A549 (cell line): Measurements from ENCODE around the gene CCDC197. TPM values are rescaled to one million over a fixed set of nuclear protein-coding genes. Genes with fewer than 3 reads are reported as not detected.

Source experiments
- ATAC-seq, 2 experiments: fragments of 200-7000 bp in 1 of 2; fragments of >200 bp in 1 of 2; cut with Nextera tagmentation in 1 of 2; cut with Tn5 transposase in 1 of 2; 3 replicates each; pipeline versions ENCODE4 v1.8.0 to v1.9.1; 2018 to 2020; ENCODE audit warnings: mild to moderate bottlenecking in 1 of 2, moderate library complexity in 1 of 2
- CTCF ChIA-PET: fragments of 300-600 bp; sonication (Branson Sonifier 250); formaldehyde crosslinking; extraction: SDS; loops from one replicate; lab custom pipeline; 2021; ENCODE audit warnings: antibody characterized with exemption, inconsistent platforms; lab: Yijun Ruan, JAX
- POLR2A ChIA-PET: fragments of 350-600 bp; formaldehyde crosslinking; extraction: SDS; loops from one replicate; lab custom pipeline; 2021; ENCODE audit warnings: antibody characterized with exemption, inconsistent platforms; lab: Yijun Ruan, JAX
- DNase-seq, 2 experiments: peaks; one replicate each; pipeline versions ENCODE4 v3.0.0 to v3.0.0-alpha.2; 2011 to 2016; ENCODE audit warnings: low read depth in 1 of 2, low spot score in 1 of 2
- FAIRE-seq: peaks from 2 replicates; lab custom pipeline; 2011; peaks lifted over from hg19 to GRCh38; lab: Jason Lieb, UNC
- H3K27ac ChIP-seq, 2 experiments: fragments of >200 bp; sonication (Bioruptor Twin); formaldehyde crosslinking; 3 replicates each; pipeline ENCODE4 v1.5.1; 2016 to 2017
- H3K4me1 ChIP-seq: fragments of >200 bp; sonication (Bioruptor Twin); formaldehyde crosslinking; 3 replicates; pipeline ENCODE4 v1.6.1; 2016
- H3K4me2 ChIP-seq: fragments of >200 bp; sonication (Bioruptor Twin); formaldehyde crosslinking; 3 replicates; pipeline ENCODE4 v1.6.1; 2016
- H3K4me3 ChIP-seq: fragments of >200 bp; sonication (Bioruptor Twin); formaldehyde crosslinking; 3 replicates; pipeline ENCODE4 v1.5.1; 2016
- H3K9me3 ChIP-seq: fragments of >200 bp; sonication (Bioruptor Twin); formaldehyde crosslinking; 3 replicates; pipeline ENCODE4 v1.6.1; 2016
- CHD4 ChIP-seq: fragments of 200-600 bp; sonication (generic); IDR thresholded peaks from 2 replicates; pipeline ENCODE4 v1.6.1; 2016; ENCODE audit warnings: antibody characterized with exemption, mild to moderate bottlenecking, borderline replicate concordance
- EHF ChIP-seq: fragments of 250-450 bp; sonication (Bioruptor Pico); IDR thresholded peaks from 2 replicates; pipeline ENCODE4 v1.5.0; 2020; ENCODE audit warnings: mild to moderate bottlenecking
- FOSB ChIP-seq: fragments of 250-450 bp; sonication (Bioruptor Pico); IDR thresholded peaks from 2 replicates; pipeline ENCODE4 v1.5.0; 2020; ENCODE audit warnings: mild to moderate bottlenecking, moderate library complexity
- FOSL2 ChIP-seq, 2 experiments: fragments of 450-650 bp in 1 of 2; fragments of >200 bp in 1 of 2; sonication (Bioruptor Twin) in 1 of 2; formaldehyde crosslinking; IDR thresholded peaks; 2 replicates each; pipeline versions ENCODE4 v1.5.0 to v1.6.1; 2016 to 2020; ENCODE audit warnings: mild to moderate bottlenecking in 1 of 2, moderate library complexity in 1 of 2
- HEYL ChIP-seq: fragments of 250-450 bp; sonication (Bioruptor Pico); IDR thresholded peaks from 2 replicates; pipeline ENCODE4 v1.8.0; 2021; ENCODE audit warnings: mild to moderate bottlenecking, moderate library complexity
- HOXA7 ChIP-seq: fragments of 250-450 bp; sonication (Bioruptor Pico); IDR thresholded peaks from 2 replicates; pipeline ENCODE4 v1.5.0; 2020; ENCODE audit warnings: mild to moderate bottlenecking, moderate library complexity
- JUNB ChIP-seq: fragments of >200 bp; sonication (Bioruptor Twin); formaldehyde crosslinking; IDR thresholded peaks from 2 replicates; pipeline ENCODE4 v1.6.1; 2016
- KDM1A ChIP-seq: fragments of 200-600 bp; sonication (generic); IDR thresholded peaks from 2 replicates; pipeline ENCODE4 v1.6.1; 2016; ENCODE audit warnings: low read depth, mild to moderate bottlenecking
- SREBF2 ChIP-seq: fragments of 450-650 bp; IDR thresholded peaks from 2 replicates; pipeline ENCODE4 v1.6.1; 2014; ENCODE audit warnings: mild to moderate bottlenecking, moderate library complexity
- ZFP36 ChIP-seq: fragments of 450-650 bp; IDR thresholded peaks from 2 replicates; pipeline ENCODE4 v1.6.1; 2014; ENCODE audit warnings: borderline replicate concordance; ENCODE audit not compliant: partially characterized antibody
- WGBS: methylation state at CpG from one replicate; pipeline ENCODE4 v1.1.6; 2017; ENCODE audit errors: missing lambda C conversion rate; 5-methylcytosine and 5-hydroxymethylcytosine counted together
- polyA plus RNA-seq, 4 experiments: library from polyadenylated mRNA; depleted of rRNA in 3 of 4; stranded (reverse); fragments of >200 nt; fragmentation: RNase III in 1 of 4; extraction: RNeasy Plus Mini Kit Qiagen cat#74134 plus additional on column Dnase treatment in 1 of 4; gene quantifications; 2 replicates in 3 of 4; 3 replicates in 1 of 4; pipeline ENCODE4 v1.2.3, GENCODE V29; 2011 to 2017
- TF ChIP-seq, protein P1 (sequence below): fragments of 200-600 bp; sonication (generic); IDR thresholded peaks from 2 replicates; pipeline ENCODE4 v1.6.1; 2016; ENCODE audit warnings: antibody characterized with exemption, mild to moderate bottlenecking, moderate library complexity
- TF ChIP-seq, protein P2 (sequence below): fragments of 250-450 bp; sonication (Bioruptor Pico); IDR thresholded peaks from 2 replicates; pipeline ENCODE4 v1.5.0; 2021; ENCODE audit warnings: mild to moderate bottlenecking, moderate library complexity, borderline replicate concordance
- TF ChIP-seq, protein P3 (sequence below): fragments of 250-450 bp; sonication (Bioruptor Pico); IDR thresholded peaks from 2 replicates; pipeline ENCODE4 v1.5.0; 2020; ENCODE audit warnings: low read depth, mild to moderate bottlenecking, moderate library complexity

Gene CCDC197
- polyA plus RNA-seq, 2 of the 4 experiments (the other 2 are of a cell fraction): not detected

DNA sequence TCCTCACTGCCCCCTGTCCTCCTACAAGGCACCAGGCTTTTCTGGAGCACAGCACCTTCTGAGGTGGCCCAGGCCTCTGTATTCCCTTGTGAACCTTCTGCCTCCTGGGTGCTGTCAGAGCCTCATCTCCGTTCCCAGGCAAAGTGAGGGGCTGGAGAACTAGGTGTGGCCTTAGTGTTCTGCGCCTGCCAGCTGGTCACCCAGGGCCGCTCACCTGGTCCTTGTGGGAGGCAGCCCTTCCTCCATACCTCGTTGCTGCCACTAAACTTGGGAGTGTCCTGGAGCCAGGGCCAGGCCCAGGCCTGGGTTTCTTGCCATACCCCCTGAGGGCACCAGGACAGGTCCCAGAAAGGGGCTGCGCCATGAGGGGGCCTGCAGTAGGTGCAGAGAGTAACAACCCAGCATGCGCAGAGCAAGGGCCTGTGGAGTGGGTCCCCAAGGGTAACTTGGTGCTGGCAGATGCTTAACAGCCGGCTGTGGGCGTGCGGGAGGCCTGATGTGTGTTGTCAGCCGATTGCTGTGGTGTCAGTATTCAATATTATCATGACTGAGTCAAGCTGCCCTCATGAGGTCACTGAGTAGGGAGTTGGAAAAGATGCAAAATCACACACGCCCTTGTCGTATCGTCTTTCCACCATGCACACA is 46.1 kb downstream of the CCDC197 start (continued):
- TF ChIP-seq, protein P1, sequence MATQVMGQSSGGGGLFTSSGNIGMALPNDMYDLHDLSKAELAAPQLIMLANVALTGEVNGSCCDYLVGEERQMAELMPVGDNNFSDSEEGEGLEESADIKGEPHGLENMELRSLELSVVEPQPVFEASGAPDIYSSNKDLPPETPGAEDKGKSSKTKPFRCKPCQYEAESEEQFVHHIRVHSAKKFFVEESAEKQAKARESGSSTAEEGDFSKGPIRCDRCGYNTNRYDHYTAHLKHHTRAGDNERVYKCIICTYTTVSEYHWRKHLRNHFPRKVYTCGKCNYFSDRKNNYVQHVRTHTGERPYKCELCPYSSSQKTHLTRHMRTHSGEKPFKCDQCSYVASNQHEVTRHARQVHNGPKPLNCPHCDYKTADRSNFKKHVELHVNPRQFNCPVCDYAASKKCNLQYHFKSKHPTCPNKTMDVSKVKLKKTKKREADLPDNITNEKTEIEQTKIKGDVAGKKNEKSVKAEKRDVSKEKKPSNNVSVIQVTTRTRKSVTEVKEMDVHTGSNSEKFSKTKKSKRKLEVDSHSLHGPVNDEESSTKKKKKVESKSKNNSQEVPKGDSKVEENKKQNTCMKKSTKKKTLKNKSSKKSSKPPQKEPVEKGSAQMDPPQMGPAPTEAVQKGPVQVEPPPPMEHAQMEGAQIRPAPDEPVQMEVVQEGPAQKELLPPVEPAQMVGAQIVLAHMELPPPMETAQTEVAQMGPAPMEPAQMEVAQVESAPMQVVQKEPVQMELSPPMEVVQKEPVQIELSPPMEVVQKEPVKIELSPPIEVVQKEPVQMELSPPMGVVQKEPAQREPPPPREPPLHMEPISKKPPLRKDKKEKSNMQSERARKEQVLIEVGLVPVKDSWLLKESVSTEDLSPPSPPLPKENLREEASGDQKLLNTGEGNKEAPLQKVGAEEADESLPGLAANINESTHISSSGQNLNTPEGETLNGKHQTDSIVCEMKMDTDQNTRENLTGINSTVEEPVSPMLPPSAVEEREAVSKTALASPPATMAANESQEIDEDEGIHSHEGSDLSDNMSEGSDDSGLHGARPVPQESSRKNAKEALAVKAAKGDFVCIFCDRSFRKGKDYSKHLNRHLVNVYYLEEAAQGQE: no peak

DNA sequence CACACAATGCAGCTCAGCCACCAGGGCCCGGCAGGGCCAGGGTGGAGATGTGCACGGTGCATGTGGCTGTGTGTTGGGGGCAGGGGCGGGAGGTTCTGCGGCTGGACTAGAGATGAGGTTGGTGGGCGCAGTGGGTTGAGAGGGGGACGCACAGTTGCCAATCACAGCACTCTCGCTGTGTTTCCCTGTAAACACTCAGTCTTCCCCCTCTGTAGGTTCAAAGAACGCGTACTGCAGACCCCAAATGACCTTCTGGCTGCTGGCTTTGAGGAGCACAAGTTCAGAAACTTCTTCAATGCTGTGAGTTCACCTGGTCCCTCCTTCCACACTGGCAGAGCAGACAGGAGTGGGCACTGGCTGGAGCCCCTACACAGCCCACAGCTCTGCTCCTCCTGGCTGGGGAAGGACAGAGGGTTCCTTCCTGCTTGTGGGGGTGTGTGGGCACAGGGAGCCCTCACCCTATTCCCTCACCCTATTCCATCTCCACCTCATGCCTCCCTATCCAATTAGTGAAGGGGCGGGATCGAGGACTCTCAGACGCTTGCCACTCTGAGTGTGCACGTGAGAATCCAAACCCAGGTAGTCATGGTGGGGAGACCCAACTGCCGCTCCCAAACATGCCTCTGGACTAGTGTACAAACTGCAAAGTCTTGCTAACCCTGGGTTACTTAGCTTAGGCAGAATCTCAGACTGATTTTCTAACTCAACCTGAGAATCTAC is 46.8 kb downstream of the CCDC197 start:
- WGBS: 99% methylated on average over 12 of the region's 14 CpGs
- no peak for ATAC-seq
- CTCF ChIA-PET: interaction anchor here (0.8 kb wide), 2 partner anchors 9 to 104 kb away, joined by 3 read pairs; no protein-coding TSS in a partner anchor

DNA sequence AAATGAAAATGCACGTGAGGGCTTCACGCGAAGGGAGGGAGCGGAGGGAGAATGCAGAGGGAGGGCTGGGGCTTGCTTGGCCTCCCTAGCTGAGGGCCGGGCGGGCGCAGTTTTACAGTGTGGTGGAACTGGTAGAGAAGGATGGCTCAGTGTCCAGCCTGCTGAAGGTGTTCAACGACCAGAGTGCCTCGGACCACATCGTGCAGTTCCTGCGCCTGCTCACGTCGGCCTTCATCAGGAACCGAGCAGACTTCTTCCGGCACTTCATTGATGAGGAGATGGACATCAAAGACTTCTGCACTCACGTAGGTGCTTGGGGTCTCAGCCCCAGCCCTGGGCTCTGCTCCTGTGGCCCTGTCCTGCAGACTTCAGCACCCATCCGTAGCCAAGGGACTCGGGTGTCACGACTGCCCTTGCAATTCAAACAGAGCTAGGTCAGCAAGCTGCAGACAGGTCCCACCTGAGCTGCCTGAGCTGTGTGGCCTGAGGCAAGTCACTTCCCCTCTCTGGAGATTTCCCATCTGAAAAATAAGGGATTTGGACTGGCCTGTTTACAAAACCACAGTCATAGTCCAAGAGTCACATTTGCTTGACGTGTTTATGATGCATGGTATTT is 47.5 kb downstream of the CCDC197 start:
- no peak for FAIRE-seq
- Histone ChIP-seq H3K4me1 (no peaks in the 10 kb centered on the region), H3K4me3 (no peak overlapping the region), H3K27ac (no peak overlapping the region), H3K9me3 (no peaks in the 10 kb centered on the region), H3K4me2 (no peak overlapping the region)
- ChIA-PET POLR2A (no interaction called here), CTCF (interaction anchor here (0.8 to 2.7 kb wide), 3 partner anchors 8 to 92 kb away, joined by 3 to 18 read pairs (median 4); no protein-coding TSS in a partner anchor)
- ATAC-seq: no peak
- no peak for DNase-seq
- TF ChIP-seq SREBF2: no peak
- 94% methylated on average over 20 of the region's 20 CpGs for WGBS

More for the DNA sequence above, 46.8 kb downstream of the CCDC197 start:
- no peaks in the 10 kb centered on the region for H3K9me3 ChIP-seq
- no peak overlapping the region for H3K4me2 ChIP-seq
- FAIRE-seq (no peak), DNase-seq (no peak)
- H3K27ac ChIP-seq: no peak overlapping the region
- no peak for TF ChIP-seq EHF
- TF ChIP-seq, protein P2, sequence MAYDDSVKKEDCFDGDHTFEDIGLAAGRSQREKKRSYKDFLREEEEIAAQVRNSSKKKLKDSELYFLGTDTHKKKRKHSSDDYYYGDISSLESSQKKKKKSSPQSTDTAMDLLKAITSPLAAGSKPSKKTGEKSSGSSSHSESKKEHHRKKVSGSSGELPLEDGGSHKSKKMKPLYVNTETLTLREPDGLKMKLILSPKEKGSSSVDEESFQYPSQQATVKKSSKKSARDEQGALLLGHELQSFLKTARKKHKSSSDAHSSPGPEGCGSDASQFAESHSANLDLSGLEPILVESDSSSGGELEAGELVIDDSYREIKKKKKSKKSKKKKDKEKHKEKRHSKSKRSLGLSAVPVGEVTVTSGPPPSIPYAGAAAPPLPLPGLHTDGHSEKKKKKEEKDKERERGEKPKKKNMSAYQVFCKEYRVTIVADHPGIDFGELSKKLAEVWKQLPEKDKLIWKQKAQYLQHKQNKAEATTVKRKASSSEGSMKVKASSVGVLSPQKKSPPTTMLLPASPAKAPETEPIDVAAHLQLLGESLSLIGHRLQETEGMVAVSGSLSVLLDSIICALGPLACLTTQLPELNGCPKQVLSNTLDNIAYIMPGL (CRISPR knock-in tag): no peak
- TF ChIP-seq JUNB: no peak
- no peak for TF ChIP-seq FOSL2 (IDR thresholded peaks at IDR 0.05)
- TF ChIP-seq FOSL2 (CRISPR knock-in tag; IDR thresholded peaks at IDR 0.05): no peak
- no peak for TF ChIP-seq FOSB (CRISPR knock-in tag)
- no peak for TF ChIP-seq HOXA7 (CRISPR knock-in tag)
- no peak for TF ChIP-seq CHD4
- TF ChIP-seq, protein P3, sequence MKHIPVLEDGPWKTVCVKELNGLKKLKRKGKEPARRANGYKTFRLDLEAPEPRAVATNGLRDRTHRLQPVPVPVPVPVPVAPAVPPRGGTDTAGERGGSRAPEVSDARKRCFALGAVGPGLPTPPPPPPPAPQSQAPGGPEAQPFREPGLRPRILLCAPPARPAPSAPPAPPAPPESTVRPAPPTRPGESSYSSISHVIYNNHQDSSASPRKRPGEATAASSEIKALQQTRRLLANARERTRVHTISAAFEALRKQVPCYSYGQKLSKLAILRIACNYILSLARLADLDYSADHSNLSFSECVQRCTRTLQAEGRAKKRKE (CRISPR knock-in tag): no peak
- no peak for TF ChIP-seq KDM1A
- no peak for TF ChIP-seq ZFP36
- TF ChIP-seq HEYL (CRISPR knock-in tag): no peak
- POLR2A ChIA-PET: no interaction called here
- H3K4me3 ChIP-seq: no peak overlapping the region
- H3K4me1 ChIP-seq: no peaks in the 10 kb centered on the region
